Measurements from ENCODE around the gene COX5B. TPM values are rescaled to one million over a fixed set of nuclear protein-coding genes. Genes with fewer than 3 reads are reported as not detected.

The COX5B gene
- total and polyA plus RNA-seq, 9 of the 15 experiments (the other 6 are each of a cell fraction or from before 2014, with no cell fraction given), result 154 to 1,424 (median 487) TPM

DNA sequence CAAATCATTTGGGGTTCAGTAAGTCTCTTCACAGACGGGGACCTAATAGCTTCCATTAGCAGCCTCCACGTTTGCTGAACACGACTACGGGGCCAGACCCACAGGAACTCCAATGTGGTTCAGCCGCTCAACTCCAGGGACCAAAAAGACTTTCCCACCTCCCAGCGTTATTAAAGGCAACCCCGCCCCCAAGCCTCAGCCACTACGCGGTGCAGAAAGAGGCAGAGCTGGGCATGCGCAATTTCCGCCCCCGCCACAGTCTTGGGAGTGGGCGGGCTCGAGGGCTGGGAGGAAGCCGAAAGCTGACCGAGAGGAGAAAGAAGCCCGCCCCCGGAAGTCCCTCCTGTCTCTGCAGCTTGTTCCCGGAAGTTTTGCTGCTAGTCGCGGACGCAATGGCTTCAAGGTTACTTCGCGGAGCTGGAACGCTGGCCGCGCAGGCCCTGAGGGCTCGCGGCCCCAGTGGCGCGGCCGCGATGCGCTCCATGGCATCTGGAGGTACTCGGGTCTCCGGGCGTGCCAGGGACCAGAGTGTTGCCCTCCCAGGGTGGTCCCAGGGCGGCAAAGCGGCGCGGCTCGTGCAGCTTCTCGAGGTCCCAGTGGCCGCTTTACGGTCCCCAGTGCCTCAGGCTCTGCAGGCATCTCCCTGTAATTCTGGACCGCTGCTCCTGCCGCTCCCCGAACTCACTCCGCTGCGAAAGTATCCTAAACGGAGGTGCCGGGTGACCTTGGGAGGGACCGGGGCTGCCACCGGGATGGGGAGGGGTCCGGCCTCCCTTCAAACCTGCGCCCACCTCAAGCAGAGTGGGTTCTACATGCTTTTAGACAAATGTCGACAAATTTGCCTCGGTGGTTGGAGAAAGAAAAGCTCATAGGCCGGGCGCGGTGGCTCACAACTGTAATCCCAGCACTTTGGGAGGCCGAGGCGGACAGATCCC is at the start of gene COX5B (continued):
- TF ChIP-seq, protein P1, sequence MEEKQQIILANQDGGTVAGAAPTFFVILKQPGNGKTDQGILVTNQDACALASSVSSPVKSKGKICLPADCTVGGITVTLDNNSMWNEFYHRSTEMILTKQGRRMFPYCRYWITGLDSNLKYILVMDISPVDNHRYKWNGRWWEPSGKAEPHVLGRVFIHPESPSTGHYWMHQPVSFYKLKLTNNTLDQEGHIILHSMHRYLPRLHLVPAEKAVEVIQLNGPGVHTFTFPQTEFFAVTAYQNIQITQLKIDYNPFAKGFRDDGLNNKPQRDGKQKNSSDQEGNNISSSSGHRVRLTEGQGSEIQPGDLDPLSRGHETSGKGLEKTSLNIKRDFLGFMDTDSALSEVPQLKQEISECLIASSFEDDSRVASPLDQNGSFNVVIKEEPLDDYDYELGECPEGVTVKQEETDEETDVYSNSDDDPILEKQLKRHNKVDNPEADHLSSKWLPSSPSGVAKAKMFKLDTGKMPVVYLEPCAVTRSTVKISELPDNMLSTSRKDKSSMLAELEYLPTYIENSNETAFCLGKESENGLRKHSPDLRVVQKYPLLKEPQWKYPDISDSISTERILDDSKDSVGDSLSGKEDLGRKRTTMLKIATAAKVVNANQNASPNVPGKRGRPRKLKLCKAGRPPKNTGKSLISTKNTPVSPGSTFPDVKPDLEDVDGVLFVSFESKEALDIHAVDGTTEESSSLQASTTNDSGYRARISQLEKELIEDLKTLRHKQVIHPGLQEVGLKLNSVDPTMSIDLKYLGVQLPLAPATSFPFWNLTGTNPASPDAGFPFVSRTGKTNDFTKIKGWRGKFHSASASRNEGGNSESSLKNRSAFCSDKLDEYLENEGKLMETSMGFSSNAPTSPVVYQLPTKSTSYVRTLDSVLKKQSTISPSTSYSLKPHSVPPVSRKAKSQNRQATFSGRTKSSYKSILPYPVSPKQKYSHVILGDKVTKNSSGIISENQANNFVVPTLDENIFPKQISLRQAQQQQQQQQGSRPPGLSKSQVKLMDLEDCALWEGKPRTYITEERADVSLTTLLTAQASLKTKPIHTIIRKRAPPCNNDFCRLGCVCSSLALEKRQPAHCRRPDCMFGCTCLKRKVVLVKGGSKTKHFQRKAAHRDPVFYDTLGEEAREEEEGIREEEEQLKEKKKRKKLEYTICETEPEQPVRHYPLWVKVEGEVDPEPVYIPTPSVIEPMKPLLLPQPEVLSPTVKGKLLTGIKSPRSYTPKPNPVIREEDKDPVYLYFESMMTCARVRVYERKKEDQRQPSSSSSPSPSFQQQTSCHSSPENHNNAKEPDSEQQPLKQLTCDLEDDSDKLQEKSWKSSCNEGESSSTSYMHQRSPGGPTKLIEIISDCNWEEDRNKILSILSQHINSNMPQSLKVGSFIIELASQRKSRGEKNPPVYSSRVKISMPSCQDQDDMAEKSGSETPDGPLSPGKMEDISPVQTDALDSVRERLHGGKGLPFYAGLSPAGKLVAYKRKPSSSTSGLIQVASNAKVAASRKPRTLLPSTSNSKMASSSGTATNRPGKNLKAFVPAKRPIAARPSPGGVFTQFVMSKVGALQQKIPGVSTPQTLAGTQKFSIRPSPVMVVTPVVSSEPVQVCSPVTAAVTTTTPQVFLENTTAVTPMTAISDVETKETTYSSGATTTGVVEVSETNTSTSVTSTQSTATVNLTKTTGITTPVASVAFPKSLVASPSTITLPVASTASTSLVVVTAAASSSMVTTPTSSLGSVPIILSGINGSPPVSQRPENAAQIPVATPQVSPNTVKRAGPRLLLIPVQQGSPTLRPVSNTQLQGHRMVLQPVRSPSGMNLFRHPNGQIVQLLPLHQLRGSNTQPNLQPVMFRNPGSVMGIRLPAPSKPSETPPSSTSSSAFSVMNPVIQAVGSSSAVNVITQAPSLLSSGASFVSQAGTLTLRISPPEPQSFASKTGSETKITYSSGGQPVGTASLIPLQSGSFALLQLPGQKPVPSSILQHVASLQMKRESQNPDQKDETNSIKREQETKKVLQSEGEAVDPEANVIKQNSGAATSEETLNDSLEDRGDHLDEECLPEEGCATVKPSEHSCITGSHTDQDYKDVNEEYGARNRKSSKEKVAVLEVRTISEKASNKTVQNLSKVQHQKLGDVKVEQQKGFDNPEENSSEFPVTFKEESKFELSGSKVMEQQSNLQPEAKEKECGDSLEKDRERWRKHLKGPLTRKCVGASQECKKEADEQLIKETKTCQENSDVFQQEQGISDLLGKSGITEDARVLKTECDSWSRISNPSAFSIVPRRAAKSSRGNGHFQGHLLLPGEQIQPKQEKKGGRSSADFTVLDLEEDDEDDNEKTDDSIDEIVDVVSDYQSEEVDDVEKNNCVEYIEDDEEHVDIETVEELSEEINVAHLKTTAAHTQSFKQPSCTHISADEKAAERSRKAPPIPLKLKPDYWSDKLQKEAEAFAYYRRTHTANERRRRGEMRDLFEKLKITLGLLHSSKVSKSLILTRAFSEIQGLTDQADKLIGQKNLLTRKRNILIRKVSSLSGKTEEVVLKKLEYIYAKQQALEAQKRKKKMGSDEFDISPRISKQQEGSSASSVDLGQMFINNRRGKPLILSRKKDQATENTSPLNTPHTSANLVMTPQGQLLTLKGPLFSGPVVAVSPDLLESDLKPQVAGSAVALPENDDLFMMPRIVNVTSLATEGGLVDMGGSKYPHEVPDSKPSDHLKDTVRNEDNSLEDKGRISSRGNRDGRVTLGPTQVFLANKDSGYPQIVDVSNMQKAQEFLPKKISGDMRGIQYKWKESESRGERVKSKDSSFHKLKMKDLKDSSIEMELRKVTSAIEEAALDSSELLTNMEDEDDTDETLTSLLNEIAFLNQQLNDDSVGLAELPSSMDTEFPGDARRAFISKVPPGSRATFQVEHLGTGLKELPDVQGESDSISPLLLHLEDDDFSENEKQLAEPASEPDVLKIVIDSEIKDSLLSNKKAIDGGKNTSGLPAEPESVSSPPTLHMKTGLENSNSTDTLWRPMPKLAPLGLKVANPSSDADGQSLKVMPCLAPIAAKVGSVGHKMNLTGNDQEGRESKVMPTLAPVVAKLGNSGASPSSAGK (IDR thresholded peaks at IDR 0.05), result no peak
- TF ChIP-seq HDAC3 (IDR thresholded peaks at IDR 0.05; ENCODE audit: borderline replicate concordance, partially characterized antibody) (no peak), PREB (CRISPR knock-in tag; IDR thresholded peaks at IDR 0.05) (no peak), BHLHE40 (IDR thresholded peaks at IDR 0.05; ENCODE audit: low read length) (0 out of 2 replicates have a peak, but pooled peaks have one; percentile 22), MTA3 (IDR thresholded peaks at IDR 0.05; ENCODE audit: borderline replicate concordance) (peak; percentile 80), ZNF586 (CRISPR knock-in tag; conservative IDR thresholded peaks at IDR 0.05) (no peak), CHCHD3 (CRISPR knock-in tag; IDR thresholded peaks at IDR 0.05) (no peak), CTCF (IDR thresholded peaks at IDR 0.05 in 2 of 3, conservative IDR thresholded peaks at IDR 0.05 in 1 of 3; ENCODE audit: insufficient read depth in 2 of 3, low read depth in 1 of 3, low read length in 3 of 3) (peak in 1 of 3 experiments; percentile 14; a peak in 1 of 6 replicates)
- TF ChIP-seq, protein P2, sequence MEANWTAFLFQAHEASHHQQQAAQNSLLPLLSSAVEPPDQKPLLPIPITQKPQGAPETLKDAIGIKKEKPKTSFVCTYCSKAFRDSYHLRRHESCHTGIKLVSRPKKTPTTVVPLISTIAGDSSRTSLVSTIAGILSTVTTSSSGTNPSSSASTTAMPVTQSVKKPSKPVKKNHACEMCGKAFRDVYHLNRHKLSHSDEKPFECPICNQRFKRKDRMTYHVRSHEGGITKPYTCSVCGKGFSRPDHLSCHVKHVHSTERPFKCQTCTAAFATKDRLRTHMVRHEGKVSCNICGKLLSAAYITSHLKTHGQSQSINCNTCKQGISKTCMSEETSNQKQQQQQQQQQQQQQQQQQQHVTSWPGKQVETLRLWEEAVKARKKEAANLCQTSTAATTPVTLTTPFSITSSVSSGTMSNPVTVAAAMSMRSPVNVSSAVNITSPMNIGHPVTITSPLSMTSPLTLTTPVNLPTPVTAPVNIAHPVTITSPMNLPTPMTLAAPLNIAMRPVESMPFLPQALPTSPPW (CRISPR knock-in tag; IDR thresholded peaks at IDR 0.05), result peak; percentile 67

All from K562 (cell line).